ENCODE data around the gene FBXL3. TPM values are rescaled to one million over a fixed set of nuclear protein-coding genes. Genes with fewer than 3 reads are reported as not detected.

The FBXL3 gene
- total and polyA plus RNA-seq, 2 of the 13 experiments (the other 11 are each of a cell fraction or from before 2014, with no cell fraction given) = 11.5 to 18.5 TPM

- TF ChIP-seq ZBTB21 (CRISPR knock-in tag; IDR thresholded peaks at IDR 0.05) = no peak
- 0 out of 2 replicates have a peak, but pooled peaks have one; percentile 65 for TF ChIP-seq ZNF639 (CRISPR knock-in tag; conservative IDR thresholded peaks at IDR 0.05)
- peak; percentile 80 for TF ChIP-seq DRAP1 (CRISPR knock-in tag; IDR thresholded peaks at IDR 0.05)
- peak; percentile 61; the same call in 1 of the 2 replicates for TF ChIP-seq ZNF549 (CRISPR knock-in tag; IDR thresholded peaks at IDR 0.05)
- TF ChIP-seq ZNF841 (CRISPR knock-in tag; IDR thresholded peaks at IDR 0.05; ENCODE audit: borderline replicate concordance) = no peak
- TF ChIP-seq, protein P1, sequence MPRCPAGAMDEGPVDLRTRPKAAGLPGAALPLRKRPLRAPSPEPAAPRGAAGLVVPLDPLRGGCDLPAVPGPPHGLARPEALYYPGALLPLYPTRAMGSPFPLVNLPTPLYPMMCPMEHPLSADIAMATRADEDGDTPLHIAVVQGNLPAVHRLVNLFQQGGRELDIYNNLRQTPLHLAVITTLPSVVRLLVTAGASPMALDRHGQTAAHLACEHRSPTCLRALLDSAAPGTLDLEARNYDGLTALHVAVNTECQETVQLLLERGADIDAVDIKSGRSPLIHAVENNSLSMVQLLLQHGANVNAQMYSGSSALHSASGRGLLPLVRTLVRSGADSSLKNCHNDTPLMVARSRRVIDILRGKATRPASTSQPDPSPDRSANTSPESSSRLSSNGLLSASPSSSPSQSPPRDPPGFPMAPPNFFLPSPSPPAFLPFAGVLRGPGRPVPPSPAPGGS (CRISPR knock-in tag; IDR thresholded peaks at IDR 0.05) = peak; percentile 89
- TF ChIP-seq ZNF280D (CRISPR knock-in tag; IDR thresholded peaks at IDR 0.05) = peak; percentile 52; the same call in 1 of the 2 replicates
- TF ChIP-seq, protein P2, sequence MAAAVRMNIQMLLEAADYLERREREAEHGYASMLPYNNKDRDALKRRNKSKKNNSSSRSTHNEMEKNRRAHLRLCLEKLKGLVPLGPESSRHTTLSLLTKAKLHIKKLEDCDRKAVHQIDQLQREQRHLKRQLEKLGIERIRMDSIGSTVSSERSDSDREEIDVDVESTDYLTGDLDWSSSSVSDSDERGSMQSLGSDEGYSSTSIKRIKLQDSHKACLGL (CRISPR knock-in tag; IDR thresholded peaks at IDR 0.05) = peak; percentile 85
- peak; percentile 93 for TF ChIP-seq ZNF234 (CRISPR knock-in tag; conservative IDR thresholded peaks at IDR 0.05)
- TF ChIP-seq AKNA (CRISPR knock-in tag; IDR thresholded peaks at IDR 0.05; ENCODE audit: borderline replicate concordance) = peak; percentile 71; the same call in 1 of the 2 replicates
- peak; percentile 90 for TF ChIP-seq SAP130 (CRISPR knock-in tag; IDR thresholded peaks at IDR 0.05; ENCODE audit: low read depth)
- no peak for TF ChIP-seq NCOR1 (IDR thresholded peaks at IDR 0.05; ENCODE audit: borderline replicate concordance, low read length)
- TF ChIP-seq LCORL (IDR thresholded peaks at IDR 0.05) = no peak
- peak; percentile 76; the same call in 1 of the 2 replicates for TF ChIP-seq LCORL (CRISPR knock-in tag; IDR thresholded peaks at IDR 0.05)
- peak; percentile 66; the same call in 1 of the 2 replicates for TF ChIP-seq ZNF777 (CRISPR knock-in tag; IDR thresholded peaks at IDR 0.05)
- peak; percentile 76; the same call in 1 of the 2 replicates for TF ChIP-seq ZNF160 (CRISPR knock-in tag; IDR thresholded peaks at IDR 0.05)
- TF ChIP-seq ZNF598 (CRISPR knock-in tag; IDR thresholded peaks at IDR 0.05; ENCODE audit: borderline replicate concordance) = 0 out of 2 replicates have a peak, but pooled peaks have one; percentile 49
Measured at GRCh38 chr13:76991796-76992547, 35.0 kb downstream of the FBXL3 start, which contains the start of gene CLN5 (continued).

Measured in HepG2 (cell line).